Gastrocnemius medialis (tissue), 4 donors: ENCODE data around the gene ANKRD65. TPM values are rescaled to one million over a fixed set of nuclear protein-coding genes. Genes with fewer than 3 reads are reported as not detected.

ENCODE experiments used
- ATAC-seq, 2 donors: fragments of 150-250 bp; one replicate each; pipeline ENCODE4 v1.9.1; 2016
- DNase-seq, 2 donors: peaks; one replicate each; pipeline ENCODE4 v3.0.0-alpha.2; 2019
- H3K27ac ChIP-seq, 4 donors: fragments of 200-600 bp; sonication (generic); 1 replicate in 1 of 4; 2 replicates in 3 of 4; pipeline ENCODE4 v1.5.1; 2016 to 2018; ENCODE audit warnings: mild to moderate bottlenecking in 2 of 4, moderate library complexity in 1 of 4
- H3K27me3 ChIP-seq, 3 donors: fragments of 200-600 bp; sonication (generic) in 2 of 3; 1 replicate in 1 of 3; 2 replicates in 2 of 3; pipeline versions ENCODE4 v1.5.1 to v1.6.0; 2016 to 2019; ENCODE audit warnings: mild to moderate bottlenecking in 1 of 3, moderate library complexity in 1 of 3
- H3K36me3 ChIP-seq, 2 donors: fragments of 200-600 bp; sonication (generic) in 1 of 2; one replicate each; pipeline ENCODE4 v1.5.1; 2017 to 2018
- H3K4me1 ChIP-seq, 2 donors: fragments of 200-600 bp; sonication (generic) in 1 of 2; one replicate each; pipeline ENCODE4 v1.5.1; 2016 to 2017; ENCODE audit warnings: mild to moderate bottlenecking in 2 of 2
- H3K4me3 ChIP-seq, 4 donors: fragments of 200-600 bp; sonication (generic) in 3 of 4; 1 replicate in 1 of 4; 2 replicates in 3 of 4; pipeline ENCODE4 v1.5.1; 2016 to 2019; ENCODE audit warnings: mild to moderate bottlenecking in 2 of 4
- H3K9me3 ChIP-seq, 3 donors: fragments of 200-600 bp; sonication (generic) in 2 of 3; 1 replicate in 1 of 3; 2 replicates in 2 of 3; pipeline ENCODE4 v1.5.1; 2016 to 2019
- CTCF ChIP-seq, 5 experiments: fragments of 450-650 bp in 3 of 5; fragments of 200-600 bp in 2 of 5; sonication (generic) in 2 of 5; IDR thresholded peaks in 4 of 5; conservative IDR thresholded peaks in 1 of 5; 1 replicate in 4 of 5; 2 replicates in 1 of 5; pipeline ENCODE4 v1.5.1; 2016 to 2019; ENCODE audit warnings: antibody characterized with exemption in 5 of 5, mild to moderate bottlenecking in 3 of 5, moderate library complexity in 3 of 5
- POLR2A ChIP-seq, 2 donors: fragments of 450-650 bp; IDR thresholded peaks; one replicate each; pipeline ENCODE4 v1.6.1; 2017; ENCODE audit warnings: antibody characterized with exemption in 2 of 2, mild to moderate bottlenecking in 2 of 2, moderate library complexity in 2 of 2
- in situ Hi-C, 4 donors: fragments of 200-750 bp; cut with MboI; loops; one replicate each; pipeline versions ENCODE4 v1.15.0 to v1.8.0; 2017; ENCODE audit warnings: low sequenced_read_pairs in 4 of 4
- intact Hi-C: fragments of 100-400 bp; cut with DNase I; formaldehyde crosslinking; loops from one replicate; pipeline ENCODE4 v1.15.1; 2023; ENCODE audit warnings: low total_unique reads
- total RNA-seq, 4 donors: library from RNA; depleted of rRNA; stranded (reverse); fragments of >200 nt; gene quantifications; one replicate each; pipeline versions ENCODE4 v1.1.0 to v1.2.3, GENCODE V29; 2016

The ANKRD65 gene
- total RNA-seq, 4 donors from 2014 or later, result 0.16 to 1.8 (median 1.3) TPM

- Histone ChIP-seq H3K4me3 (no peak overlapping the region), H3K4me1 (peaks cover 3 to 23% of the 10 kb centered on the region in 2 donors)
- in situ Hi-C loops, result no loop called here
Observed at GRCh38 chr1:1440262-1441001, 19.4 kb upstream of the ANKRD65 start.

GRCh38 chr1:1439546-1440261, 18.6 kb upstream of the ANKRD65 start:
- Histone ChIP-seq H3K9me3 (no peaks in the 10 kb centered on the region), H3K27ac (no peak overlapping the region), H3K27me3 (peaks cover 0 to 24% (median 9%) of the 10 kb centered on the region in 3 donors), H3K4me1 (peaks cover 5 to 29% of the 10 kb centered on the region in 2 donors), H3K36me3 (no peaks in the 10 kb centered on the region), H3K4me3 (no peak overlapping the region)
- no peak for TF ChIP-seq POLR2A (IDR thresholded peaks at IDR 0.05)
- no peak for TF ChIP-seq CTCF (IDR thresholded peaks at IDR 0.05 in 4 of 5, conservative IDR thresholded peaks at IDR 0.05 in 1 of 5)
- in situ Hi-C loops, result no loop called here
- intact Hi-C loops, result no loop called here
- ATAC-seq, result no peak
- DNase-seq, result no peak

More at GRCh38 chr1:1440262-1441001, 19.4 kb upstream of the ANKRD65 start:
- intact Hi-C loops, result loop anchor here (1.0 kb wide), 2 partner anchors 40 to 407 kb away; no protein-coding TSS in a partner anchor
- ATAC-seq, result no peak
- Histone ChIP-seq H3K27me3 (peaks cover 0 to 24% (median 9%) of the 10 kb centered on the region in 3 donors), H3K36me3 (no peaks in the 10 kb centered on the region), H3K9me3 (no peaks in the 10 kb centered on the region), H3K27ac (no peak overlapping the region)
- DNase-seq, result no peak
- no peak for TF ChIP-seq CTCF (IDR thresholded peaks at IDR 0.05 in 4 of 5, conservative IDR thresholded peaks at IDR 0.05 in 1 of 5)
- no peak for TF ChIP-seq POLR2A (IDR thresholded peaks at IDR 0.05)

- in situ Hi-C loops, result no loop called here
- no peak for DNase-seq
Observed at GRCh38 chr1:1438531-1439381, 17.7 kb upstream of the ANKRD65 start.

More at GRCh38 chr1:1438531-1439381, 17.7 kb upstream of the ANKRD65 start:
- H3K36me3 ChIP-seq, result no peaks in the 10 kb centered on the region
- ATAC-seq, result no peak
- H3K9me3 ChIP-seq, result no peaks in the 10 kb centered on the region
- peaks cover 11 to 36% of the 10 kb centered on the region in 2 donors for H3K4me1 ChIP-seq
- intact Hi-C loops, result no loop called here
- no peak for TF ChIP-seq POLR2A (IDR thresholded peaks at IDR 0.05)
- no peak for TF ChIP-seq CTCF (IDR thresholded peaks at IDR 0.05 in 4 of 5, conservative IDR thresholded peaks at IDR 0.05 in 1 of 5)
- H3K27ac ChIP-seq, result no peak overlapping the region
- H3K4me3 ChIP-seq, result no peak overlapping the region
- peaks cover 0 to 24% (median 9%) of the 10 kb centered on the region in 3 donors for H3K27me3 ChIP-seq
